ENCODE results near the gene LY6G5B.

The LY6G5B gene

DNA sequence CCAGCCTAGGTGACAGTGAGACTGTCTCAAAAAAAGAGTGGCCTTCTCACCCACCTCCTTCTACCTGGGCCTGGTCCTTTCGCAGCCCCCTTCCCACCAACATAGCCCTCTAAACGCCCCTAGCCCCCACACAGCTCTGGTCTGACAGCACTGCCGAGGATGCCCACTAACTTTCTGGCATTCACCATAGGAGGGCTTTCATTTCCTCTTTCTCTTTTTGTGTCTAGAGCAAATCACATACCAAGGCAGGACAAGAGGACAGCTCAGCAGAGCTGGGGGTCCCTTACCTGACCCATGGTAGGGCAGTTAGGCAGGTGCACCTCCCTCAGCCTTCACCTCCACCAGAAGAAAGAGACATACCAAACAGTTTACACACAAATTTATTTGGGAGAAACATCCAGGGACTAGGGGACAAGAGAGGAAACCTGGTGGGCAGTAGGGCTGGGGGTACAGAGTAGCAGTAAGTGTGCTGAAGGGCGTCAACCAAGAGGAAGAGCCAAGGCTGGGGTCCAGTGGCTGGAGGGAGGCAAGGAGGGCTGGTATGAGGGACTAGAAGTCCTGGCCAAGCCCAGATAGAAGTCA lies 6.6 kb downstream of the LY6G5B start:
- Histone ChIP-seq H3K4me2 (0 out of 2 replicates have a peak overlapping the region, but pooled peaks have one; percentile 8), H3K27ac (no peak overlapping the region), H3K27me3 (no peaks in the 10 kb centered on the region), H3K9ac (no peak overlapping the region), H3K36me3 (peaks cover 36% of the 10 kb centered on the region), H3K9me3 (no peaks in the 10 kb centered on the region), H4K20me1 (peaks cover 36% of the 10 kb centered on the region), H3K4me3 (no peak overlapping the region), H3K4me1 (peaks cover 48% of the 10 kb centered on the region)
- TF ChIP-seq Cebpa-rat (IDR thresholded peaks at IDR 0.05), result no peak

DNA sequence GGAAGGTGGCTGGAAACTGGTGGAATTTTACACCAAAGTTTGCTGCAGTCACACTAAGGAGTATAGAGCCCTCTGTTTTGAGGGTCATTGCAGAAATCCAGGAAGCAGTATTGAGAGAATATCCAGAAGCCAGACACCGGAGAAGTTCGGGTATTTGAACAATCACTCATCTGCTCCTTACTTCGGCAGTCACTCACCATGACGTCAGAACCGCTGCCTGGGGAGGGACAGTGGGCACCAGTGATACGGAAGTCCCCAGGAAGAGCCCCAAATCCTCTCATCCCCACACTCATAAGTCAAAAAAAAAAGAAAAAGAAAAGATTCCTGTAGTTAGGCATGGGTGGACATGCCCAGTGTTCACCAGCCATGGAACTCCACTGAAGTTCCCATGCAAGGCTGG lies 7.1 kb downstream of the LY6G5B start:
- H3K36me3 ChIP-seq, result peaks cover 32% of the 10 kb centered on the region
- H3K4me3 ChIP-seq, result no peak overlapping the region
- H3K9me3 ChIP-seq, result no peaks in the 10 kb centered on the region
- H3K27ac ChIP-seq, result no peak overlapping the region
- TF ChIP-seq Cebpa-rat (IDR thresholded peaks at IDR 0.05), result no peak
- no peak overlapping the region for H3K9ac ChIP-seq
- H3K4me1 ChIP-seq, result peaks cover 53% of the 10 kb centered on the region
- peaks cover 36% of the 10 kb centered on the region for H4K20me1 ChIP-seq
- no peaks in the 10 kb centered on the region for H3K27me3 ChIP-seq
- H3K4me2 ChIP-seq, result no peak overlapping the region

DNA sequence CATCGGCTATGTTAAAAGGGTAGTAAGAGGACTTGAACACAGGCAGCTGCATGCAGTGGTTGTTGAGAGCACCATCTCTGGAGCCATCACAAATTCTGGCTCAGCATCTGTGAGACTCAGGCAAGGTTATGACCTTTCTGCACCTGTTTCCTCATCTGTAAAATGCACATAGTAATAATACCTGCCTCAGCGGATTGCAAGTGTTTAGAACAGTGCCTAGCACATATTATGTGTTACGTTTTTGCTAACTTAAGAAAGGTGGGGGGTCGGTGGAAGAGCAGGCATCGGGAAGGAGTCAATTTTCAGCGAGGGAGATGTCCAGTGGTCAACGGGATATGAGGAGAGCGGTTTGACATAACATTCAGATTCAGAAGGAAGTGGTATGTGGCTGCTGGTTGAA lies 8.2 kb downstream of the LY6G5B start:
- peaks cover 34% of the 10 kb centered on the region for H4K20me1 ChIP-seq
- H3K4me3 ChIP-seq, result no peak overlapping the region
- H3K4me2 ChIP-seq, result 0 out of 2 replicates have a peak overlapping the region, but pooled peaks have one; percentile 1
- no peak overlapping the region for H3K27ac ChIP-seq
- H3K9me3 ChIP-seq, result no peaks in the 10 kb centered on the region
- H3K9ac ChIP-seq, result no peak overlapping the region
- H3K4me1 ChIP-seq, result peaks cover 62% of the 10 kb centered on the region
- H3K36me3 ChIP-seq, result peaks cover 22% of the 10 kb centered on the region
- no peak for TF ChIP-seq Cebpa-rat (IDR thresholded peaks at IDR 0.05)
- H3K27me3 ChIP-seq, result no peaks in the 10 kb centered on the region

DNA sequence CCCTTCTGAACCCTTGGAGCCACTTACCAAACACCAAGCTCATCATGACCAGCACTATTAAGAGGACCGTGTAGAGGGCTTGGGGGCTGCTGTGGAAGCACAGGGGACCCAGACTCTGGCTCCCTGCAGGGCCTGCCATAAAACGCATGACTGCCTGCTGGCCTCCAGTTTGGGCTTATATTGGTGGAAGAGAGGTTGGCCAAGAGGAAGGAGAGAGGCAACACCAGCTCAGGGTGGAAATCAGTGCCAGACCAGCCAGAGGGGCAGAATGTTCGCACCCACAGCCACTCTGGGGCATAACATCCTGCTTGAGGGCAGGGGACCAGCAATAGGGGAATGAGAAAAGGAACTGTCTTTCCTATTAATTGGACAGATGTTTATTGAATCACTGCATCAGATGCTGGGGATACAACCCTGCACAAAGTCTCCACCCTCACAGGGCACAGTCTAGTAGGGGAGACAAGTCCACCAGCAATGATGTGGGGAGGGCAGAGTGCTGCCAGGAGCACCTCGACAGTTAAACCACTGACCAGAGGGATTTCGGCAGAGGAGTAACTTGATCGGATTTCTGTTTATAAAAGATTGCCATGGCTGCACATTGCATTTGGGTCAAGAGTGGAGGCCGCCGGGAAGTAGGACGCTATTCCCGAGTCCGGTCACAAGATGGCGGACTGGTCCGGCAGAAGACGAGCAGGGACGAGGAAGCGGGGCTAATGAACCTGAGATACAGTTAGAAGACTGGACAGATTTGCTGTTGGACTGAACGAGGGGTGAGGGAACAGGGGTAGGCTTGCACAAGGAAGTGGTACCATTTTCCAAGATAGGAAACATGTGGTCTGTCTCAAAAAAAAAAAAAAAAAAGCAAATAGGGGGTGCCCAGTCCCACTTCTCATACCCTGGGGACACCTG lies 10.7 kb downstream of the LY6G5B start, which contains the start of gene LY6G5C:
TSS of gene LY6G5C (minus strand) at position 842 of the 909 bp plus-strand sequence. CDS start at position 148, 694 bp downstream.
- no peak for TF ChIP-seq Cebpa-rat (IDR thresholded peaks at IDR 0.05)
- Histone ChIP-seq H3K27ac (peak within 1 kb of the TSS; percentile 39), H3K27me3 (no peaks in the 10 kb centered on the region), H3K36me3 (peaks cover 23% of the 10 kb centered on the region), H3K9ac (peak within 1 kb of the TSS; percentile 54; the same call in 1 of the 2 replicates), H3K4me3 (peak within 1 kb of the TSS; percentile 54), H4K20me1 (peaks cover 26% of the 10 kb centered on the region), H3K4me2 (peak within 1 kb of the TSS; percentile 91), H3K4me1 (peaks cover 62% of the 10 kb centered on the region), H3K9me3 (no peaks in the 10 kb centered on the region)

DNA sequence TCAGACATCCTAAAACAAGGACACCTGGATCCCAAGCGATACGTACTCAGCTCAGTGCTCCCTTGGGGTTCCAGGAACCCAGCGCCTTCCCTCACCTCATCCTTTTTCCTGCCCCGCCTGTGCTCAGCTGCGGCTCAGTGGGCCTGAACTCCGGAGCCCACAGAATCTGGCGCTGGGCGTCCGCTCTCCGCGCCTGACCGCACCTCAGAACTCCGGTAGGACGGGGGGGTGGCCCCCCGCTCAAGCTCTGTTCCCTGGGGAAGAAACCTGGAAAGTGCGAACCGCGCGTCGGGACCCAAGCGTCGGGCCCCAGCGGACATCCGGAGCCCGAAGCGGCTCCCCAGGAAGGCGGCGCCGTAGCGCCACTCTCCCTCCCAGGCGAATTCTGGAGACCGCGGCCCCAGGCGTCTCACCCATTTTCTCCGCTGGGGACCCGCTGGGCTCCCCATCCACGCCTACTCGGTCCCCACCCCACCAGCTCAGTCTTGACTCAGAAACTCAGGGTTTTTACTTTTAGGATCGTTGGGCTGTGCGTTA lies 11.4 kb downstream of the LY6G5B start:
- H3K9ac ChIP-seq, result peak overlapping the region; percentile 54; the same call in 1 of the 2 replicates
- peak overlapping the region; percentile 39 for H3K27ac ChIP-seq

DNA sequence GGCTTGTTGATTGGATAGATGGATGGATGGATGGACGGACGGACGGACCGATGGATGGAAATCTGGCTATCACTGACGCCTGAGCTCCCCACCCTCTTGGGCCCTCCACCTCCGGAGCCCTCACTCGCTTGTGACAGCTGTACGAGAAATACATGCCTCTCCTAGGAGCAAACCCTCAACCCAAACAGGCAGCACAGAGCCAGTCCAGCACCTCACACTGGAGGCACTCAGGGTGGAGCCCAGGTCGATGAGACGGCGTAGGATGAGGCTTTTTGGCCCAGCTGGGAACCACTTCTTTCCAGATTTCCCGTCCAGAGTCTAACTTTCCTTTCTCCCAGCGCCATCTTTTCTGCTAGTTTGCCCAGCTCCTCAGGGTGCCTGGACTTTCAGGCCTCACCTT lies 13.8 kb downstream of the LY6G5B start:
- Histone ChIP-seq H3K9me3 (no peaks in the 10 kb centered on the region), H3K4me1 (peaks cover 43% of the 10 kb centered on the region), H3K27ac (no peak overlapping the region), H3K4me2 (no peak overlapping the region), H3K4me3 (no peak overlapping the region), H3K9ac (no peak overlapping the region), H4K20me1 (peaks cover 26% of the 10 kb centered on the region), H3K27me3 (no peaks in the 10 kb centered on the region), H3K36me3 (peaks cover 54% of the 10 kb centered on the region)
- no peak for TF ChIP-seq Cebpa-rat (IDR thresholded peaks at IDR 0.05)

More for the DNA sequence above, 11.4 kb downstream of the LY6G5B start:
- Histone ChIP-seq H3K4me1 (peaks cover 59% of the 10 kb centered on the region), H3K4me2 (peak overlapping the region; percentile 91), H3K9me3 (no peaks in the 10 kb centered on the region), H3K4me3 (peak overlapping the region; percentile 54), H3K27me3 (no peaks in the 10 kb centered on the region), H4K20me1 (peaks cover 26% of the 10 kb centered on the region), H3K36me3 (peaks cover 30% of the 10 kb centered on the region)
- no peak for TF ChIP-seq Cebpa-rat (IDR thresholded peaks at IDR 0.05)

DNA sequence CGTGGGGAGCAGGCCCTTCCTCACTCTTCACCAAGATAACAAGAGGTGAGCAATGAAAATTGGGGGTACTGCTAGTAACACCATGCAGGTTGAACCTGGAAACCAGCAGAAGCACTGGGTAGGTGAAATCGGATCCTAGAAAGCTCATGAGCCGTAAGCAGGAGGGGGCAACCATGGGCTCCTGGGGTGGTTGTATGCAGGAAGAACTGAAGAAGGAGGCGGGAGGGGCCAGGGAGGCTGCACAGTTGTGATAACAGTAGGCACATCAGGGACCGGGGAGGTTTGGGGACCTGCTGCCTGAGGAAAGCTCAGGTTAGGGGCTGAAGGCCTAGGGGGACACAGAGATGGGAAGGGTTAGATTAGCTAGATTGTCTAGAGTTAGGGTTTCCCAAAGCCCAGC lies 16.7 kb downstream of the LY6G5B start:
- Histone ChIP-seq H3K4me1 (peaks cover 17% of the 10 kb centered on the region), H3K27me3 (no peaks in the 10 kb centered on the region), H3K9ac (no peak overlapping the region), H4K20me1 (peaks cover 6% of the 10 kb centered on the region; the same call in 1 of the 2 replicates), H3K36me3 (peaks cover 83% of the 10 kb centered on the region), H3K9me3 (no peaks in the 10 kb centered on the region), H3K4me3 (no peak overlapping the region), H3K27ac (no peak overlapping the region), H3K4me2 (no peak overlapping the region)
- TF ChIP-seq Cebpa-rat (IDR thresholded peaks at IDR 0.05), result no peak

DNA sequence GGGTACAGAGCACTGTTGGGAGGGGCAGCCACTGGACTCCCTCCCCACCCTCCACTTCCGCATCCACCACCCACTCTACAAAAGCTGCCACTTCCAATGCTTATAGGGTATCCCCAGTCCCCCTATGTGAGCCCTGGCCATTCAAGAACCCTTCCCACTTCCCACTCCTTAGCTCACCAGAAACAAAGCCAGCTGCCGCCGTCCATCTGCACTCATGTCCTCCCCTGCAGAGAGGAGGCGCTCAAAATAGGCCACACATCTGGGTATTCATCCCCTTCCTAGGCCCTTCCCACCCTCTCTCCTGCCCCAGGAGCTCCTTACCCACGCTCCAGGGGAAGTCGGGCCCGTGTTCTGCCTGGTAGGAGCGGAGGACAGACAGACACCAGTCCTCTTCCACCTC lies 17.5 kb downstream of the LY6G5B start:
- H3K9ac ChIP-seq, result no peak overlapping the region

DNA sequence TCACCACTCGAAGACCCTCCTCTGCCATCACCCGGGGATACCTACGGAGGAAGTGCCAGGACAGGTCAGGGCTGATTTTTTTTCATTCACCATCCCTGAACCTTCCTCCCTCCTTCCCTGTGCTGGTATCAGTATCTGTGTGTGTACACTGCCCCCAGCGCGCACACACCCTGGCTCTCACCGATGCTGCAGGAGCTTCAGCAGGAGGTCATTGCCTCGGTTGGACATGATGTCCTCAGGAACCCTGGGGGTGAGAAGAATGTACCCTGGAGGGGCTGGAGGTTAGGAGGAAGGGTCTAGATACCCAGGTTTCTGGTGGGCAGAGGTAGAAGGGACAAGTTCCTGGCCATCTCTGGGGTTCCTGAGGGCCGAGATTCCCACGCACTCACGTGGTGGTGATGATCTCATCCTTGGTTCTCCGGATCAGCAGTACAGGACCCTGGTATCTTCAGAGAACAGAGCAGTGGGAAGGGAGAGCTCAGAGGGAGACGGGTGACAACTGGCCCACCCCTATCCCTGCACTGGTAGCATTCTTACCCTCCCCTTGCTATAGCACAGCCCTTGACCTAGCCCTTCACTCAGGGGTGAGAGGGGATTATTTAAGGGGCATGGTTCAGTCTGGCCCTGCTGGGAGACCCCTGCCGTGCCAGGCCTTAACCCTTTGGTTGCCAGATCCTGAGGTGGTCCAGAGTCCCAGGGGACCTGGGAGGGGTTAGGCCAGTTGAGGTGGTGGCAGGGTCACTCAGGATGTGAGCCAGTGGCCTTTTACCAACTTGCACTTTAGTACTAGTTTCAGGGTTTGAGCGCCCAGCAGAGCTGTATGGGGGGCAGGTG lies 18.3 kb downstream of the LY6G5B start:
- H3K4me2 ChIP-seq, result no peak overlapping the region
- no peaks in the 10 kb centered on the region for H4K20me1 ChIP-seq
- H3K9me3 ChIP-seq, result no peaks in the 10 kb centered on the region
- no peak overlapping the region for H3K27ac ChIP-seq
- H3K9ac ChIP-seq, result no peak overlapping the region
- H3K27me3 ChIP-seq, result no peaks in the 10 kb centered on the region
- no peak overlapping the region for H3K4me3 ChIP-seq
- no peak for TF ChIP-seq Cebpa-rat (IDR thresholded peaks at IDR 0.05)
- peaks cover 97% of the 10 kb centered on the region for H3K36me3 ChIP-seq
- 0 out of 2 replicates have a peak, but pooled peaks cover 3% of the 10 kb centered on the region for H3K4me1 ChIP-seq

More for the DNA sequence above, 17.5 kb downstream of the LY6G5B start:
- H3K4me2 ChIP-seq, result no peak overlapping the region
- H3K9me3 ChIP-seq, result no peaks in the 10 kb centered on the region
- no peak for TF ChIP-seq Cebpa-rat (IDR thresholded peaks at IDR 0.05)
- no peaks in the 10 kb centered on the region for H3K27me3 ChIP-seq
- H3K27ac ChIP-seq, result no peak overlapping the region
- peaks cover 8% of the 10 kb centered on the region for H3K4me1 ChIP-seq
- no peaks in the 10 kb centered on the region for H4K20me1 ChIP-seq
- peaks cover 91% of the 10 kb centered on the region for H3K36me3 ChIP-seq
- no peak overlapping the region for H3K4me3 ChIP-seq

All from BLaER1 (cell line).